Progenitor cell of endocrine pancreas (in vitro differentiated cells): ENCODE results near the gene EML2. TPM values are rescaled to one million over a fixed set of nuclear protein-coding genes. Genes with fewer than 3 reads are reported as not detected.
"Not testable (repeated sequence)": the region's sequence is repeated elsewhere in the genome, so short reads cannot be mapped to it uniquely, and the experiment has no call there.

Experiments used
- DNase-seq: peaks from one replicate; pipeline ENCODE4 v3.0.0; 2021; ENCODE audit warnings: low spot score; ENCODE audit not compliant: unreplicated experiment
- H3K27ac Mint-ChIP-seq: 2 replicates; pipeline ENCODE4 v1.8.0; 2021; ENCODE audit warnings: mild to moderate bottlenecking, moderate library complexity, mixed read lengths
- H3K27me3 Mint-ChIP-seq: 2 replicates; pipeline ENCODE4 v1.8.0; 2021; ENCODE audit warnings: mixed read lengths
- H3K36me3 Mint-ChIP-seq: 2 replicates; pipeline ENCODE4 v1.8.0; 2022; ENCODE audit warnings: mixed read lengths; ENCODE audit not compliant: insufficient read depth
- H3K4me1 Mint-ChIP-seq: 2 replicates; pipeline ENCODE4 v1.8.0; 2021; ENCODE audit warnings: low read depth, mixed read lengths
- H3K4me3 Mint-ChIP-seq: 2 replicates; pipeline ENCODE4 v1.8.0; 2021; ENCODE audit warnings: low read depth, mild to moderate bottlenecking, moderate library complexity, mixed read lengths
- H3K9me3 Mint-ChIP-seq: 2 replicates; pipeline ENCODE4 v1.8.0; 2021; ENCODE audit warnings: low read depth, mixed read lengths
- long read RNA-seq: library from polyadenylated mRNA; unstranded; transcript quantifications from one replicate; pipeline ENCODE4 v2.0.0, GENCODE V29; 2020
- total RNA-seq: library from RNA; stranded (reverse); gene quantifications from 2 replicates; pipeline ENCODE4 v1.2.1, GENCODE V29; 2021
- TF ChIP-seq, protein P1 (sequence below): fragments of 200-600 bp; sonication (generic); IDR thresholded peaks from one replicate; pipeline ENCODE4 v1.5.0; 2021; ENCODE audit warnings: antibody characterized with exemption, mild to moderate bottlenecking; ENCODE audit not compliant: unreplicated experiment

The EML2 gene, protein sequence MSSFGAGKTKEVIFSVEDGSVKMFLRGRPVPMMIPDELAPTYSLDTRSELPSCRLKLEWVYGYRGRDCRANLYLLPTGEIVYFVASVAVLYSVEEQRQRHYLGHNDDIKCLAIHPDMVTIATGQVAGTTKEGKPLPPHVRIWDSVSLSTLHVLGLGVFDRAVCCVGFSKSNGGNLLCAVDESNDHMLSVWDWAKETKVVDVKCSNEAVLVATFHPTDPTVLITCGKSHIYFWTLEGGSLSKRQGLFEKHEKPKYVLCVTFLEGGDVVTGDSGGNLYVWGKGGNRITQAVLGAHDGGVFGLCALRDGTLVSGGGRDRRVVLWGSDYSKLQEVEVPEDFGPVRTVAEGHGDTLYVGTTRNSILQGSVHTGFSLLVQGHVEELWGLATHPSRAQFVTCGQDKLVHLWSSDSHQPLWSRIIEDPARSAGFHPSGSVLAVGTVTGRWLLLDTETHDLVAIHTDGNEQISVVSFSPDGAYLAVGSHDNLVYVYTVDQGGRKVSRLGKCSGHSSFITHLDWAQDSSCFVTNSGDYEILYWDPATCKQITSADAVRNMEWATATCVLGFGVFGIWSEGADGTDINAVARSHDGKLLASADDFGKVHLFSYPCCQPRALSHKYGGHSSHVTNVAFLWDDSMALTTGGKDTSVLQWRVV
- 28.6 and 29.8 TPM in 2 replicates for total RNA-seq
- long read RNA-seq, partial matches to known transcripts, result 2 of 4 reads
- long read RNA-seq, other reads (novel, unspliced or antisense), result 1 of 4 reads

DNA sequence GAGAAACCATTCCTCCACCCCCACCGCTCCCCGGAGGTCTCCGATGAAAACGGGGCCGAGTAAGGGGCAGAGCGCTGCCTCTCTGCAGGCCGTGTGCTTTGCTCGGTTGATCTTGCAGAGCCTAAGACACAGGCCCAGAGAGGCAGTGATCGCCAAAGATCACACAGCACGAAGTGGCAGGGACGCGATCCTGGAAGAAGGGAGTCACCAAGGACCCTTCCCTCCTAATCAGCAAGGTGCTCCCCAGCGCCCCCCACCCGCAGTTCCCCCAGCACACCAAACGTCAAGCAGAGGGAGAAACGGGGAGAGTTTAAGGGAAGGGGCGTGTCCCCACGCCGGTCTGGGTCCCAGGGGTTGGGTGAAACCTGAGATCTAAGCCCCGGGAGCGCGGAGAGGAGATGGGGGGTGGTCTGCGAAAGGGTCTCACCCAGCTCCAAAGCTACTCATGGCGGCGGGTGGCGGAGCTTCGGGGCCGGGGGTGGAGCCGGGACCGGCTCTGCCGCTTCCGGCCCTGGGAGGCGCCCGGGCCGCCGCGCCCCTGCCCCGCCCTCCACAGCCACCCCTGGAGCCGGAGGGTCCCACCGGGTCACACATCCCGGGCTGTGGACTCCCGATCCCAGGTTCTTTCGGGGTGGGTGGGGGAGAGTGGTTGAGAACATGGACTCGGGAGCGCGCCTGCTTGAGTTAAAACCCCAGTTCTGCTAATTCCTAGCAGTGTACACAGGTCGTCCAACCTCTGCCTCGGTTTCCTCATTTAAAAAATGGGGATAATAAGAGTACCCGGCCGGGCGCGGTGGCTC lies at the start of gene EML2:
TSS of gene EML2 (minus strand) at position 468 of the 800 bp plus-strand sequence. CDS start at position 447, 21 bp downstream.
- Mint-ChIP-seq H3K27ac (peak within 1 kb of the TSS; percentile 67), H3K4me1 (peaks cover 23% of the 10 kb centered on the region), H3K4me3 (peak within 1 kb of the TSS; percentile 87), H3K27me3 (peaks cover 14% of the 10 kb centered on the region), H3K9me3 (peaks cover 6% of the 10 kb centered on the region), H3K36me3 (no peaks in the 10 kb centered on the region)
- TF ChIP-seq, protein P1, sequence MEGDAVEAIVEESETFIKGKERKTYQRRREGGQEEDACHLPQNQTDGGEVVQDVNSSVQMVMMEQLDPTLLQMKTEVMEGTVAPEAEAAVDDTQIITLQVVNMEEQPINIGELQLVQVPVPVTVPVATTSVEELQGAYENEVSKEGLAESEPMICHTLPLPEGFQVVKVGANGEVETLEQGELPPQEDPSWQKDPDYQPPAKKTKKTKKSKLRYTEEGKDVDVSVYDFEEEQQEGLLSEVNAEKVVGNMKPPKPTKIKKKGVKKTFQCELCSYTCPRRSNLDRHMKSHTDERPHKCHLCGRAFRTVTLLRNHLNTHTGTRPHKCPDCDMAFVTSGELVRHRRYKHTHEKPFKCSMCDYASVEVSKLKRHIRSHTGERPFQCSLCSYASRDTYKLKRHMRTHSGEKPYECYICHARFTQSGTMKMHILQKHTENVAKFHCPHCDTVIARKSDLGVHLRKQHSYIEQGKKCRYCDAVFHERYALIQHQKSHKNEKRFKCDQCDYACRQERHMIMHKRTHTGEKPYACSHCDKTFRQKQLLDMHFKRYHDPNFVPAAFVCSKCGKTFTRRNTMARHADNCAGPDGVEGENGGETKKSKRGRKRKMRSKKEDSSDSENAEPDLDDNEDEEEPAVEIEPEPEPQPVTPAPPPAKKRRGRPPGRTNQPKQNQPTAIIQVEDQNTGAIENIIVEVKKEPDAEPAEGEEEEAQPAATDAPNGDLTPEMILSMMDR, result peak; percentile 37
- DNase-seq, result peak; percentile 48

DNA sequence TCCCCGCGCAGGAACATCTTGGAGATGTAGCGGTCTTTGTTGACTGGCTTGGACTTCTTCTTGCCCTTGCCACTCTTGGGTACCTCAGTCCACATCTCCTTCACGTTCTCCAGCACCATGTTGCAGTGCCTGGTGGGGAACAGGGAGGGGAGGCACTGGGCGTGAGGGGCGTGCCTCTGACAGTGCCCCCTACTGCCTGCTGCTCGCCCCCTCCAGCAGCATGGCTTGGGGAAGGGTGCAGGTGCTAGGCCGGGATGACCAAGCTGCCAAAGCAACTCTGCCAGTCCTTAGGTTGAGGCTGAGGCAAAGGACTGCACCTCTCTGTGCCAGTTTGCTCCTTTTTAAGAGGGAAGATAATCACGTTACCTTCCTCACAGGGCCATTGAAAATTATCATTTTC lies 48.4 kb upstream of the EML2 start:
- H3K4me1 Mint-ChIP-seq, result peaks cover 6% of the 10 kb centered on the region
- H3K27ac Mint-ChIP-seq, result no peak overlapping the region
- H3K9me3 Mint-ChIP-seq, result no peaks in the 10 kb centered on the region
- no peaks in the 10 kb centered on the region for H3K27me3 Mint-ChIP-seq
- peaks cover 11% of the 10 kb centered on the region for H3K36me3 Mint-ChIP-seq
- no peak for DNase-seq
- no peak overlapping the region for H3K4me3 Mint-ChIP-seq
- TF ChIP-seq, protein P1, result no peak

DNA sequence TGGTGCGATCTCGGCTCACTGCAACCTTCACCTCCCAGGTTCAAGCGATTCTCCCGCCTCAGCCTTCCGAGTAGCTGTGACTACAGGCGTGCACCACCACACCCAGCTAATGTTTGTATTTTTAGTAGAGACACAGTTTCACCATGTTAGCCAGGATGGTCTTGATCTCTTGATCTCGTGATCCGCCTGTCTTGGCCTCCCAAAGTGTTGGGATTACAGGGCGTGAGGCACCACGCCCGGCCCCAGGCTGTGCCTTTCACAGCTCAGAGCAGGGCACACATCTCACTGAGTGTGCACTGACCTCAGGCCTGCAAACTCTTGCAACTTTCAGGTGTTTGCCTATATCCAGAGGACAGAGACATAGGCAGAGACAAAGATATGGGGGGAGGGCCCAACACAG lies 45.8 kb upstream of the EML2 start:
- DNase-seq, H3K27ac Mint-ChIP-seq, H3K4me3 Mint-ChIP-seq, H3K9me3 Mint-ChIP-seq, H3K4me1 Mint-ChIP-seq, H3K27me3 Mint-ChIP-seq: not testable (repeated sequence)
- peaks cover 13% of the 10 kb centered on the region for H3K36me3 Mint-ChIP-seq

DNA sequence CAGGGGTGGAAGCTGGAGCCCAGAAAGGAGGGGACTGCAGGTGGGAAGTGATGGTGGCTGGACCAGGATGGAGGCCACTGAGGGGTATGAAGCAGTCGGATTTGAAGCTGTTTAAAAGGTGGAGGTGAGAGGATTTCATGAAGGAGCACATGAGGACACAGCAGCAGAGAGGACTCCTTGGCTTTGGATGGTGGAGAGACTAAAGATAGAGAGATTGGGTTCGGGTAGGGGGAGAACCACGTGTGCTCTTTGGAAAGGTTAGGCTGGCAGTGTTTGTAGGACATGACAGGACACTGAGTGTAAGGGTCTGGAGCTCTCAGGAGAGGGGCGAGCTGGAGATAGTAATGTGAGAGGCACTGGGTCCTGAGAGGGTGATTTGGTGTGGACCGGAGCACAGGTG lies 43.7 kb upstream of the EML2 start:
- Mint-ChIP-seq H3K27ac (peak overlapping the region; percentile 28), H3K4me3 (no peak overlapping the region), H3K36me3 (peaks cover 13% of the 10 kb centered on the region), H3K4me1 (peaks cover 3% of the 10 kb centered on the region), H3K27me3 (peaks cover 4% of the 10 kb centered on the region), H3K9me3 (no peaks in the 10 kb centered on the region)
- DNase-seq, result no peak
- TF ChIP-seq, protein P1, result no peak

DNA sequence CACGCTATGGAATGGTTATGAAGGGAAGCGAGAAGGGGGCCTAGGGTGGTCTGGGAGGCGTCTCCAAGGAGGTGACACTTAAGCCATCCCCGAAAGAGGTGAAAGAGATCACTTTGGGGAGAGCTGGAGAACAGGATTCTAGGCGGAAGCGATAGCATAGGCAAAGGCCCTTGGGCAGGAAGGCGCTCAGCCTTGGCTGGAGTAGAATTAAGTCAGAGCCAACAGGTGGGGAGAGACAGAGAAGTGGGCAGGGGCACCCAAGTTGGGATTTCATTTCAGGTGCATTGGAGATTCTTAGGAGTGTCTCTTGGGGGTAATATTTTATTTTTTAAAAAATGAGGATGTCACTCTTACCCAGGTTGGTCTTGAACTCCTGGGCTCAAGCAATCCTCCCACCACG lies 42.9 kb upstream of the EML2 start:
- no peak for DNase-seq

More for the DNA sequence above, 42.9 kb upstream of the EML2 start:
- Mint-ChIP-seq H3K27ac (peak overlapping the region; percentile 45), H3K4me1 (peaks cover 6% of the 10 kb centered on the region), H3K36me3 (peaks cover 13% of the 10 kb centered on the region), H3K27me3 (peaks cover 4% of the 10 kb centered on the region), H3K4me3 (peak overlapping the region; percentile 33), H3K9me3 (no peaks in the 10 kb centered on the region)
- TF ChIP-seq, protein P1, result no peak
